HepG2 (cell line): Measurements from ENCODE around the gene MICAL3. TPM values are rescaled to one million over a fixed set of nuclear protein-coding genes. Genes with fewer than 3 reads are reported as not detected.

Source experiments
- ATAC-seq: fragments of 200-7000 bp; cut with Tn5 transposase; 3 replicates; pipeline ENCODE4 v1.9.1; 2020; ENCODE audit warnings: mild to moderate bottlenecking, moderate library complexity
- BruUV-seq: library from RNA; stranded (reverse); fragments of 400-500 nt; replicated peaks from 2 replicates; lab custom pipeline; 2021; lab: Mats Ljungman, UMichigan
- CTCF ChIA-PET: fragments of 300-600 bp; formaldehyde crosslinking; extraction: SDS; loops from one replicate; lab custom pipeline; 2021; ENCODE audit warnings: low total read pairs, inconsistent platforms, low intra/inter-chr PET ratio; lab: Yijun Ruan, JAX
- POLR2A ChIA-PET: fragments of 350-600 bp; sonication (Branson Sonifier 250); formaldehyde crosslinking; loops from one replicate; lab custom pipeline; 2020; ENCODE audit warnings: antibody characterized with exemption, inconsistent platforms; lab: Yijun Ruan, JAX
- DNase-seq: peaks from one replicate; pipeline ENCODE4 v3.0.0-alpha.2; 2015; ENCODE audit warnings: low spot score
- FAIRE-seq: peaks from 3 replicates; lab custom pipeline; 2011; peaks lifted over from hg19 to GRCh38; lab: Jason Lieb, UNC
- H2AFZ ChIP-seq: one replicate; pipeline ENCODE4 v1.6.1; 2011; ENCODE audit warnings: low read length, inconsistent platforms
- H3K27ac ChIP-seq: fragments of 300-600 bp; 3 replicates; pipeline ENCODE4 v1.8.0; 2011; ENCODE audit warnings: mixed run types, mild to moderate bottlenecking, mixed read lengths, low read length, inconsistent platforms; ENCODE audit not compliant: insufficient read depth; ENCODE audit errors: extremely low read length
- H3K27me3 ChIP-seq, 2 experiments: fragments of 200-600 bp in 1 of 2; 2 replicates in 1 of 2; 3 replicates in 1 of 2; pipeline versions ENCODE4 v1.6.0 to v1.8.0; 2011; ENCODE audit warnings: low read length in 2 of 2, mild to moderate bottlenecking in 2 of 2, moderate library complexity in 2 of 2, inconsistent platforms in 1 of 2; ENCODE audit not compliant: insufficient read depth in 2 of 2, control insufficient read depth in 1 of 2
- H3K36me3 ChIP-seq, 2 experiments: fragments of 200-600 bp in 1 of 2; replicated peaks in 1 of 2; 2 replicates in 1 of 2; 3 replicates in 1 of 2; pipeline versions ENCODE4 v1.5.1 to v1.8.0; 2011; ENCODE audit warnings: low read length in 2 of 2, inconsistent platforms in 1 of 2; ENCODE audit not compliant: insufficient read depth in 2 of 2, control insufficient read depth in 1 of 2
- H3K4me1 ChIP-seq: 2 replicates; pipeline ENCODE4 v1.5.1; 2012; ENCODE audit warnings: low read length, inconsistent platforms; ENCODE audit not compliant: insufficient read depth
- H3K4me2 ChIP-seq: 2 replicates; pipeline ENCODE4 v1.6.0; 2011; ENCODE audit warnings: low read depth, low read length, inconsistent platforms
- H3K4me3 ChIP-seq, 3 experiments: fragments of 200-600 bp in 1 of 3; sonication (generic), shearing (Covaris generic) in 1 of 3; replicated peaks in 1 of 3; 2 replicates each; pipeline ENCODE4 v1.5.1; 2011 to 2016; ENCODE audit warnings: low read length in 3 of 3, inconsistent platforms in 2 of 3, low read depth in 2 of 3, mild to moderate bottlenecking in 2 of 3, control low read depth in 1 of 3, mixed read lengths in 1 of 3; ENCODE audit not compliant: insufficient read depth in 1 of 3
- H3K79me2 ChIP-seq: one replicate; pipeline ENCODE4 v1.6.1; 2011; ENCODE audit warnings: low read length, inconsistent platforms; ENCODE audit not compliant: insufficient read depth
- H3K9ac ChIP-seq: 2 replicates; pipeline ENCODE4 v1.6.0; 2011; ENCODE audit warnings: mild to moderate bottlenecking, low read depth, low read length, inconsistent platforms; ENCODE audit not compliant: insufficient read depth
- H3K9me3 ChIP-seq: 2 replicates; pipeline ENCODE4 v1.5.1; 2012; ENCODE audit warnings: mild to moderate bottlenecking, low read length
- H4K20me1 ChIP-seq: 2 replicates; pipeline ENCODE4 v1.6.0; 2011; ENCODE audit warnings: inconsistent platforms, mild to moderate bottlenecking, low read length, moderate library complexity; ENCODE audit not compliant: insufficient read depth
- BHLHE40 ChIP-seq: IDR thresholded peaks from 2 replicates; pipeline ENCODE4 v1.6.1; 2011; ENCODE audit warnings: low read length, improper control_type of control experiment
- CEBPG ChIP-seq: IDR thresholded peaks from 2 replicates; pipeline ENCODE4 v1.6.1; 2016
- CENPBD1 ChIP-seq: sonication (generic); formaldehyde crosslinking; IDR thresholded peaks from 2 replicates; pipeline ENCODE4 v1.8.0; 2022; ENCODE audit warnings: missing genetic modification reagents, low read depth, mild to moderate bottlenecking, borderline replicate concordance
- DR1 ChIP-seq: sonication (generic); formaldehyde crosslinking; IDR thresholded peaks from 2 replicates; pipeline ENCODE4 v1.8.0; 2021; ENCODE audit warnings: mild to moderate bottlenecking, missing genetic modification reagents, inconsistent platforms
- JUN ChIP-seq: sonication (generic); formaldehyde crosslinking; IDR thresholded peaks from 2 replicates; pipeline ENCODE4 v1.4.0; 2020; ENCODE audit warnings: mild to moderate bottlenecking, missing genetic modification reagents
- KAT7 ChIP-seq: IDR thresholded peaks from 2 replicates; pipeline ENCODE4 v1.6.1; 2018; ENCODE audit warnings: borderline replicate concordance, missing compliant biosample characterization
- REXO4 ChIP-seq: sonication (generic); formaldehyde crosslinking; IDR thresholded peaks from 2 replicates; pipeline ENCODE4 v1.8.0; 2022; ENCODE audit warnings: missing genetic modification reagents, mild to moderate bottlenecking, borderline replicate concordance
- TBL1XR1 ChIP-seq: fragments of 150-350 bp; IDR thresholded peaks from 2 replicates; pipeline ENCODE4 v1.6.1; 2014; ENCODE audit warnings: borderline replicate concordance, low read length; ENCODE audit not compliant: partially characterized antibody
- TCF7L2 ChIP-seq: IDR thresholded peaks from 2 replicates; pipeline ENCODE4 v1.6.1; 2011; ENCODE audit warnings: mild to moderate bottlenecking, low read depth, low read length, moderate library complexity
- YY1 ChIP-seq: IDR thresholded peaks from 2 replicates; pipeline ENCODE4 v1.6.1; 2011; ENCODE audit warnings: low read length, low read depth, moderate library complexity, mild to moderate bottlenecking; ENCODE audit not compliant: insufficient read depth, insufficient replicate concordance
- ZFP62 ChIP-seq: sonication (generic); formaldehyde crosslinking; IDR thresholded peaks from 2 replicates; pipeline ENCODE4 v1.4.0; 2020; ENCODE audit warnings: missing genetic modification reagents
- ZNF136 ChIP-seq: sonication (generic); formaldehyde crosslinking; IDR thresholded peaks from 2 replicates; pipeline ENCODE4 v1.8.1; 2022; ENCODE audit warnings: low read depth, mild to moderate bottlenecking, moderate library complexity, missing genetic modification reagents
- ZNF160 ChIP-seq: sonication (generic); formaldehyde crosslinking; IDR thresholded peaks from 2 replicates; pipeline ENCODE4 v1.8.0; 2022; ENCODE audit warnings: mild to moderate bottlenecking, inconsistent platforms, missing genetic modification reagents
- ZNF484 ChIP-seq: sonication (generic); formaldehyde crosslinking; IDR thresholded peaks from 2 replicates; pipeline ENCODE4 v1.5.1; 2020; ENCODE audit warnings: mild to moderate bottlenecking, low read depth, missing genetic modification reagents, borderline replicate concordance
- ZNF530 ChIP-seq: sonication (generic); formaldehyde crosslinking; IDR thresholded peaks from 2 replicates; pipeline ENCODE4 v1.5.0; 2020; ENCODE audit warnings: low read depth, mild to moderate bottlenecking, missing genetic modification reagents
- ZNF781 ChIP-seq: sonication (generic); formaldehyde crosslinking; IDR thresholded peaks from 2 replicates; pipeline ENCODE4 v1.5.1; 2020; ENCODE audit warnings: borderline replicate concordance, mild to moderate bottlenecking, missing genetic modification reagents; ENCODE audit errors: not compliant biosample characterization
- WGBS: methylation state at CpG from one replicate; pipeline ENCODE4 v1.1.6; 2017; ENCODE audit warnings: low lambda C conversion rate; 5-methylcytosine and 5-hydroxymethylcytosine counted together
- in situ Hi-C: cut with HindIII; loops from 2 replicates; pipeline ENCODE4 v1.10.0; 2017; ENCODE audit warnings: low pct_unique_long_range_greater_than_20kb; ENCODE audit not compliant: extremely low pct_ligation_motif_present
- intact Hi-C: fragments of 100-400 bp; cut with micrococcal nuclease; formaldehyde crosslinking; loops from one replicate; pipeline ENCODE4 v1.10.0; 2022; ENCODE audit not compliant: unreplicated experiment
- polyA plus RNA-seq, 8 experiments: library from polyadenylated mRNA; depleted of rRNA in 3 of 8; stranded (reverse) in 7 of 8; unstranded in 1 of 8; fragments of >200 nt; fragmentation: Illumina TruSeq in 4 of 8; extraction: Trizol in 4 of 8; gene quantifications; 2 replicates each; pipeline versions ENCODE4 v1.2.1 to v1.2.3, GENCODE V29; 2011 to 2016; ENCODE audit warnings: low read depth in 4 of 8, missing spikeins in 1 of 8, mixed read lengths in 1 of 8; ENCODE audit not compliant: insufficient read depth in 1 of 8
- total RNA-seq, 5 experiments: library from RNA; depleted of rRNA; stranded (reverse); fragments of >200 nt; fragmentation: Illumina TruSeq; extraction: Trizol; gene quantifications; 2 replicates each; pipeline ENCODE4 v1.2.3, GENCODE V29; 2016; ENCODE audit warnings: low read depth in 1 of 5
- TF ChIP-seq, protein P1 (sequence below): IDR thresholded peaks from 2 replicates; pipeline ENCODE4 v1.6.1; 2016; ENCODE audit warnings: missing biosample characterization, missing genetic modification reagents, low read depth
- TF ChIP-seq, protein P2 (sequence below): sonication (generic); formaldehyde crosslinking; IDR thresholded peaks from 2 replicates; pipeline ENCODE4 v1.4.0; 2020; ENCODE audit warnings: missing genetic modification reagents, borderline replicate concordance

The MICAL3 gene
- total and polyA plus RNA-seq, 2 of the 13 experiments (the other 11 are each of a cell fraction or from before 2014, with no cell fraction given), result 5.3 to 12.5 TPM

DNA sequence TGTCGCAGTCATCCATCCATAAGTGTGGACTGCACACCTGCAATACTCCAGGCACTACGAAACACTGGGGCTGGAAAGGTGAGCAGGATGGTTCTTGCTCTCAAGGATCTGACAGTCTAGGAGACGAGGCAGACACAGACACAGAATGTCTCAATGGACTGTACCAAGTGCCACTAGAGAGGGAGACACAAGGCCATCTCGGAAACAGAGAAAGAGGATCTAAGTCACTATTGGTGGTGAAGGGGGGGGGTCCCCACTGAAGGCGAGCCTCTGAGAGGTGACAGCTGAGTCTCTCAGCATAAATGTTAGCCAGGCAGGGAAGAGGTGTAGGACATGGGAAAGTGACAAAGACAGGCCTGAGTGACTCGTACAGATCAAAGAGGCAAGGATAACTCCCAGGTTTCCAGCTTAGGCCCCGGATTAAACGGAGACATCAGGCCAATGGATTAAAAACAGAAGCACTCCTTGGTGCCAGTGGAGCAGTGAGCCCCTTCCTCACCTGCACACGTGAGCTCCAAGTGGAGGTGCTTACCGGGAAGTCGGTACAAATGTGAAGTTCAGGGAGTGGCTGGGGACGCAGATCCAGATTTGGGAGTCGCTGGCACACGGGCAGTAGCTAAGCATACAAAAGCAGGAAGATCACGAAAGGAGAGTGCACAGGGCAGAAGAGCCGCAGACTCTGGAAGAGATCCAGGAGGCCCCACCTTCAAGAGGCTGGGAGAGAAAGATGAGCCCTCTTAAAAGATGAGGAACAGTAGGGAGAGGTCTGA is 117.2 kb downstream of the MICAL3 start:
- Histone ChIP-seq H3K4me1 (peaks cover 7% of the 10 kb centered on the region; the same call in 1 of the 2 replicates), H3K27ac (no peak overlapping the region), H3K27me3 (no peaks in the 10 kb centered on the region), H3K4me2 (no peak overlapping the region), H3K9ac (no peak overlapping the region), H3K36me3 (peaks cover 16 to 47% of the 10 kb centered on the region in 2 experiments; a peak in 4 of 5 replicates), H2AFZ (no peak overlapping the region), H3K79me2 (peaks cover 23% of the 10 kb centered on the region), H4K20me1 (no peaks in the 10 kb centered on the region), H3K4me3 (no peak overlapping the region), H3K9me3 (no peaks in the 10 kb centered on the region)
- CTCF ChIA-PET, result no interaction called here
- ATAC-seq (no peak), DNase-seq (no peak), FAIRE-seq (no peak)
- no TSS peak for BruUV-seq
- POLR2A ChIA-PET, result no interaction called here
- TF ChIP-seq TCF7L2 (no peak), ZNF160 (CRISPR knock-in tag) (no peak), ZNF484 (CRISPR knock-in tag) (no peak), ZFP62 (CRISPR knock-in tag) (no peak), REXO4 (no peak), CEBPG (CRISPR knock-in tag) (no peak), JUN (CRISPR knock-in tag) (no peak), ZNF530 (CRISPR knock-in tag) (no peak), DR1 (CRISPR knock-in tag) (no peak), ZNF781 (CRISPR knock-in tag) (no peak), KAT7 (no peak), YY1 (no peak), BHLHE40 (no peak), CENPBD1 (CRISPR knock-in tag) (no peak), ZNF136 (no peak), TBL1XR1 (no peak)
- TF ChIP-seq, protein P1, sequence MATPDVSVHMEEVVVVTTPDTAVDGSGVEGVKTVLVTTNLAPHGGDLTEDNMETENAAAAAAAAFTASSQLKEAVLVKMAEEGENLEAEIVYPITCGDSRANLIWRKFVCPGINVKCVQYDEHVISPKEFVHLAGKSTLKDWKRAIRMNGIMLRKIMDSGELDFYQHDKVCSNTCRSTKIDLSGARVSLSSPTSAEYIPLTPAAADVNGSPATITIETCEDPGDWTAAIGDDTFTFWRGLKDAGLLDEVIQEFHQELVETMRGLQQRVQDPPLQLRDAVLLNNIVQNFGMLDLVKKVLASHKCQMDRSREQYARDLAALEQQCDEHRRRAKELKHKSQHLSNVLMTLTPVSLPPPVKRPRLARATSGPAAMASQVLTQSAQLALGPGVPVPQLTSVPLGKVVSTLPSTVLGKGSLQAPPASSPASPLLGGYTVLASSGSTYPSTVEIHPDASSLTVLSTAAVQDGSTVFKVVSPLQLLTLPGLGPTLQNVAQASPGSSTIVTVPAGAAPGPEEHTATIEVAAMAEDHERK (CRISPR knock-in tag), result no peak
- TF ChIP-seq, protein P2, sequence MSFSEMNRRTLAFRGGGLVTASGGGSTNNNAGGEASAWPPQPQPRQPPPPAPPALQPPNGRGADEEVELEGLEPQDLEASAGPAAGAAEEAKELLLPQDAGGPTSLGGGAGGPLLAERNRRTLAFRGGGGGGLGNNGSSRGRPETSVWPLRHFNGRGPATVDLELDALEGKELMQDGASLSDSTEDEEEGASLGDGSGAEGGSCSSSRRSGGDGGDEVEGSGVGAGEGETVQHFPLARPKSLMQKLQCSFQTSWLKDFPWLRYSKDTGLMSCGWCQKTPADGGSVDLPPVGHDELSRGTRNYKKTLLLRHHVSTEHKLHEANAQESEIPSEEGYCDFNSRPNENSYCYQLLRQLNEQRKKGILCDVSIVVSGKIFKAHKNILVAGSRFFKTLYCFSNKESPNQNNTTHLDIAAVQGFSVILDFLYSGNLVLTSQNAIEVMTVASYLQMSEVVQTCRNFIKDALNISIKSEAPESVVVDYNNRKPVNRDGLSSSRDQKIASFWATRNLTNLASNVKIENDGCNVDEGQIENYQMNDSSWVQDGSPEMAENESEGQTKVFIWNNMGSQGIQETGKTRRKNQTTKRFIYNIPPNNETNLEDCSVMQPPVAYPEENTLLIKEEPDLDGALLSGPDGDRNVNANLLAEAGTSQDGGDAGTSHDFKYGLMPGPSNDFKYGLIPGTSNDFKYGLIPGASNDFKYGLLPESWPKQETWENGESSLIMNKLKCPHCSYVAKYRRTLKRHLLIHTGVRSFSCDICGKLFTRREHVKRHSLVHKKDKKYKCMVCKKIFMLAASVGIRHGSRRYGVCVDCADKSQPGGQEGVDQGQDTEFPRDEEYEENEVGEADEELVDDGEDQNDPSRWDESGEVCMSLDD (CRISPR knock-in tag), result no peak
- 95% methylated on average over 16 of the region's 16 CpGs for WGBS
- in situ Hi-C loops (no loop called here), intact Hi-C loops (no loop called here)
